Measurements from ENCODE around the gene SPAG9. TPM values are rescaled to one million over a fixed set of nuclear protein-coding genes. Genes with fewer than 3 reads are reported as not detected.

SPAG9 gene
- total RNA-seq, 1 experiment from 2014 or later = 77.6 TPM

DNA sequence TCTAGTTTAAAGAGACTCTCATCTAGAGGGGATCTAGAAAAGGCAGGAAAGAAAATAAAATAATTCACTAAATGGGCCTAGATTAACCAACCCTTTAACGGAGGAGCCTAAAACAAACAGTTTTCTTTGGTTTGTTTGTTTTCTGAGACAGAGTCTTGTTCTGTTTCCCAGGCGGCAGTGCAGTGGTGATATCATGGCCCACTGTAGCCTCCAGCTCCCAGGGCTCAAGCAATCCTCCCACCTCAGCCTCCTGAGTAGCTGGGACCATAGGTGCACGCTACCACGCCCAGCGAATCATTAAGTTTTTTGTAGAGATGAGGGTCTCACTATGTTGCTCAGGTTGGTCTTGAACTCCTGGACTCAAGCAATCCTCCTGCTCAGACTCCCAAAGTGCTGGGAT is 132.2 kb downstream of the SPAG9 start:
- Histone ChIP-seq H3K9me3 (ENCODE audit: control insufficient read depth in 1 of 2, insufficient read depth in 1 of 2, low read depth in 1 of 2, low read length in 2 of 2) (no peaks in the 10 kb centered on the region), H4K20me1 (ENCODE audit: insufficient read depth) (no peaks in the 10 kb centered on the region), H3K9me2 (ENCODE audit: insufficient read depth) (no peaks in the 10 kb centered on the region), H3K36me3 (ENCODE audit: control insufficient read depth in 1 of 2, insufficient read depth in 2 of 2, low read length in 2 of 2) (peaks cover 40 to 48% of the 10 kb centered on the region in 2 experiments), H3K27me3 (ENCODE audit: insufficient read depth, low read length) (no peaks in the 10 kb centered on the region), H3K79me2 (ENCODE audit: insufficient read depth, low read length) (no peaks in the 10 kb centered on the region), H2AFZ (ENCODE audit: low read depth, low read length, poor library complexity, severe bottlenecking) (no peak overlapping the region), H3K27ac (ENCODE audit: low read depth, low read length) (no peak overlapping the region), H3K4me1 (ENCODE audit: control insufficient read depth in 1 of 2, insufficient read depth in 2 of 2, low read length in 2 of 2) (no peaks in the 10 kb centered on the region), H3K4me3 (replicated peaks in 1 of 2; ENCODE audit: low read depth in 1 of 2, low read length in 2 of 2) (no peak overlapping the region), H3K9ac (ENCODE audit: low read length) (no peak overlapping the region), H3K4me2 (ENCODE audit: low read length) (no peak overlapping the region)
- intact Hi-C loops (cut with micrococcal nuclease) = no loop called here
- RAD21 ChIA-PET (ENCODE audit: low non-redundant PET in 1 of 2, low total read pairs in 2 of 2, uncharacterized antibody in 2 of 2, unreplicated experiment in 2 of 2) = no interaction called here
- DNase-seq (ENCODE audit: low read depth, low spot score) (no peak), ATAC-seq (no peak)
- TF ChIP-seq FOSL1 (IDR thresholded peaks at IDR 0.05; ENCODE audit: low read depth) (no peak), CEBPB (IDR thresholded peaks at IDR 0.05; ENCODE audit: low read depth) (no peak), RAD21 (IDR thresholded peaks at IDR 0.05; ENCODE audit: low read depth) (no peak), YY1 (IDR thresholded peaks at IDR 0.05; ENCODE audit: extremely low read depth, insufficient replicate concordance, low read depth, low read length) (no peak), JUND (IDR thresholded peaks at IDR 0.05) (no peak), POLR2A (IDR thresholded peaks at IDR 0.05; ENCODE audit: borderline replicate concordance, extremely low read depth, insufficient read depth, insufficient read length) (no peak), SP1 (IDR thresholded peaks at IDR 0.05; ENCODE audit: low read depth) (no peak), POLR2AphosphoS5 (IDR thresholded peaks at IDR 0.05; ENCODE audit: low read depth, low read length) (no peak), TCF7L2 (IDR thresholded peaks at IDR 0.05; ENCODE audit: borderline replicate concordance, extremely low read depth, insufficient read depth, insufficient read length) (no peak)
- POLR2A ChIA-PET = no interaction called here
- CTCF ChIA-PET = no interaction called here
- no TSS peak for BruUV-seq (replicated peaks)

DNA sequence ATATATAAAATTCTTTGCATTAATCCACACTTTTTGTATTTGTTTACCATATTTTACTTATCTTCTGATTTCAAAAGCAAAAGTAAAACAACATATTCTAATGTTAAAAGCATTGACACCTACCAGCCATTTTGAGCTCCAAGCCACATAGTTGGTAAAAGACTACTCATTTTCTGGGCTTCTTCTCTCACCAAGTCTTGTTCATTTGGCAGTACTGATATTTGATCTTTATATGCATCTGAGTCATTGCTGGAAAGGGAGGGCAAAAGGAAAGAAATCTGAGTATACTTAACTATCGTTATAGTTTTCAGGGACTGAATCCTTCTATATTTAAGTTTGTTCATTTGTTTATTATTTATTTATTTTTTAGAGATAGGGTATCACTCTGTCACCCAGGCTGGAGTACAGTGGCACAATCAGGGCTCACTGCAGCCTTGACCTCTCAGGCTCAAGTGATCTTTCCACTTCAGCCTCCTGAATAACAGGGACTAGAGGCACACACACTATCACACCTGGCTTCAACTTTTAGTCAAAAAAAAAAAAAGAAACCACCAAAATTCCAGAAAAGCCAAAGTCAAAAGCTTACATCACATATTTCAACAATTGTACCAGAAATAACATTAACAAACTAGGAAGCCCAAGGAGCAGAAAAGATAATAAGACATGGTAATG is 133.5 kb downstream of the SPAG9 start:
- RAD21 ChIA-PET (ENCODE audit: low non-redundant PET in 1 of 2, low total read pairs in 2 of 2, uncharacterized antibody in 2 of 2, unreplicated experiment in 2 of 2) = no interaction called here
- Histone ChIP-seq H3K9ac (ENCODE audit: low read length) (no peak overlapping the region), H2AFZ (ENCODE audit: low read depth, low read length, poor library complexity, severe bottlenecking) (no peak overlapping the region), H3K4me3 (replicated peaks in 1 of 2; ENCODE audit: low read depth in 1 of 2, low read length in 2 of 2) (no peak overlapping the region), H3K4me2 (ENCODE audit: low read length) (no peak overlapping the region), H3K27ac (ENCODE audit: low read depth, low read length) (no peak overlapping the region), H3K9me3 (ENCODE audit: control insufficient read depth in 1 of 2, insufficient read depth in 1 of 2, low read depth in 1 of 2, low read length in 2 of 2) (no peaks in the 10 kb centered on the region), H3K27me3 (ENCODE audit: insufficient read depth, low read length) (no peaks in the 10 kb centered on the region), H3K36me3 (ENCODE audit: control insufficient read depth in 1 of 2, insufficient read depth in 2 of 2, low read length in 2 of 2) (peaks cover 38 to 49% of the 10 kb centered on the region in 2 experiments), H3K4me1 (ENCODE audit: control insufficient read depth in 1 of 2, insufficient read depth in 2 of 2, low read length in 2 of 2) (no peaks in the 10 kb centered on the region), H3K79me2 (ENCODE audit: insufficient read depth, low read length) (no peaks in the 10 kb centered on the region), H4K20me1 (ENCODE audit: insufficient read depth) (no peaks in the 10 kb centered on the region), H3K9me2 (ENCODE audit: insufficient read depth) (no peaks in the 10 kb centered on the region)
- no peak for ATAC-seq
- CTCF ChIA-PET = no interaction called here
- DNase-seq (ENCODE audit: low read depth, low spot score) = no peak
- POLR2A ChIA-PET = no interaction called here
- TF ChIP-seq SRF (IDR thresholded peaks at IDR 0.05; ENCODE audit: low read depth) = no peak
- no peak for TF ChIP-seq EZH2 (IDR thresholded peaks at IDR 0.05)
- TF ChIP-seq, protein P1, sequence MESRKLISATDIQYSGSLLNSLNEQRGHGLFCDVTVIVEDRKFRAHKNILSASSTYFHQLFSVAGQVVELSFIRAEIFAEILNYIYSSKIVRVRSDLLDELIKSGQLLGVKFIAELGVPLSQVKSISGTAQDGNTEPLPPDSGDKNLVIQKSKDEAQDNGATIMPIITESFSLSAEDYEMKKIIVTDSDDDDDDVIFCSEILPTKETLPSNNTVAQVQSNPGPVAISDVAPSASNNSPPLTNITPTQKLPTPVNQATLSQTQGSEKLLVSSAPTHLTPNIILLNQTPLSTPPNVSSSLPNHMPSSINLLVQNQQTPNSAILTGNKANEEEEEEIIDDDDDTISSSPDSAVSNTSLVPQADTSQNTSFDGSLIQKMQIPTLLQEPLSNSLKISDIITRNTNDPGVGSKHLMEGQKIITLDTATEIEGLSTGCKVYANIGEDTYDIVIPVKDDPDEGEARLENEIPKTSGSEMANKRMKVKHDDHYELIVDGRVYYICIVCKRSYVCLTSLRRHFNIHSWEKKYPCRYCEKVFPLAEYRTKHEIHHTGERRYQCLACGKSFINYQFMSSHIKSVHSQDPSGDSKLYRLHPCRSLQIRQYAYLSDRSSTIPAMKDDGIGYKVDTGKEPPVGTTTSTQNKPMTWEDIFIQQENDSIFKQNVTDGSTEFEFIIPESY (IDR thresholded peaks at IDR 0.05; ENCODE audit: extremely low read depth, insufficient replicate concordance, low read length) = no peak
- no peak for TF ChIP-seq POLR2AphosphoS5 (IDR thresholded peaks at IDR 0.05; ENCODE audit: low read depth, low read length)
- TF ChIP-seq TCF7L2 (IDR thresholded peaks at IDR 0.05; ENCODE audit: borderline replicate concordance, extremely low read depth, insufficient read depth, insufficient read length) = no peak
- TF ChIP-seq EZH2phosphoT487 (IDR thresholded peaks at IDR 0.05; ENCODE audit: borderline replicate concordance) = no peak
- no peak for TF ChIP-seq SIN3A (IDR thresholded peaks at IDR 0.05; ENCODE audit: low read depth)
- BruUV-seq (replicated peaks) = no TSS peak
- intact Hi-C loops (cut with micrococcal nuclease) = no loop called here
